HCT116 (cell line): ENCODE data around the gene CAMK2G. TPM values are rescaled to one million over a fixed set of nuclear protein-coding genes. Genes with fewer than 3 reads are reported as not detected.

Experiments
- ATAC-seq: fragments of 200-7000 bp; cut with Tn5 transposase; 2 replicates; pipeline ENCODE4 v1.9.1; 2020; ENCODE audit warnings: mild to moderate bottlenecking, moderate library complexity
- BruUV-seq: library from RNA; stranded (reverse); fragments of 400-500 nt; replicated peaks from 2 replicates; lab custom pipeline; 2021; lab: Mats Ljungman, UMichigan
- CTCF ChIA-PET: fragments of 300-600 bp; sonication (Branson Sonifier 250); formaldehyde crosslinking; loops from one replicate; lab custom pipeline; 2021; ENCODE audit warnings: antibody characterized with exemption; lab: Charles Lee
- POLR2A ChIA-PET: fragments of 300-600, 350-600 bp; sonication (Branson Sonifier 250); formaldehyde crosslinking; loops from one replicate; lab custom pipeline; 2021; ENCODE audit warnings: antibody characterized with exemption; lab: Charles Lee
- RAD21 ChIA-PET, 2 experiments: fragments of 300-600 bp; sonication (Branson Sonifier 250); formaldehyde crosslinking; loops; one replicate each; lab custom pipeline; 2023; ENCODE audit warnings: low total read pairs in 2 of 2; ENCODE audit not compliant: uncharacterized antibody in 2 of 2, unreplicated experiment in 2 of 2, low non-redundant PET in 1 of 2; lab: Charles Lee
- DNase-seq: peaks from one replicate; pipeline ENCODE4 v3.0.0-alpha.2; 2010; ENCODE audit warnings: low read depth, low spot score
- H2AFZ ChIP-seq: fragments of 200-600 bp; shearing (Covaris generic), sonication (generic); 2 replicates; pipeline ENCODE4 v1.6.1; 2017; ENCODE audit warnings: low read depth, mixed run types, mixed read lengths, antibody characterized with exemption, low read length; ENCODE audit not compliant: poor library complexity, severe bottlenecking
- H3K27ac ChIP-seq: 2 replicates; pipeline ENCODE4 v1.5.1; 2012; ENCODE audit warnings: low read depth, low read length
- H3K27me3 ChIP-seq: fragments of 200-600 bp; sonication (generic); 2 replicates; pipeline ENCODE4 v1.6.1; 2016; ENCODE audit warnings: mixed run types, low read length, mixed read lengths; ENCODE audit not compliant: insufficient read depth
- H3K36me3 ChIP-seq, 2 experiments: fragments of 200-500 bp in 1 of 2; fragments of 200-600 bp in 1 of 2; sonication (Bioruptor generic) in 1 of 2; sonication (generic) in 1 of 2; 2 replicates each; pipeline versions ENCODE4 v1.5.1 to v1.6.1; 2014 to 2016; ENCODE audit warnings: low read length in 2 of 2, inconsistent platforms in 1 of 2, mixed read lengths in 1 of 2, mixed run types in 1 of 2; ENCODE audit not compliant: insufficient read depth in 2 of 2, control insufficient read depth in 1 of 2
- H3K4me1 ChIP-seq, 2 experiments: fragments of 200-600 bp in 1 of 2; sonication (generic) in 1 of 2; 2 replicates each; pipeline versions ENCODE4 v1.5.1 to v1.6.1; 2012 to 2017; ENCODE audit warnings: low read length in 2 of 2, inconsistent platforms in 1 of 2, mild to moderate bottlenecking in 1 of 2, mixed read lengths in 1 of 2, mixed run types in 1 of 2, moderate library complexity in 1 of 2; ENCODE audit not compliant: insufficient read depth in 2 of 2, control insufficient read depth in 1 of 2
- H3K4me2 ChIP-seq: fragments of 200-600 bp; sonication (generic); 2 replicates; pipeline ENCODE4 v1.6.1; 2017; ENCODE audit warnings: mixed run types, low read length, mixed read lengths
- H3K4me3 ChIP-seq, 2 experiments: fragments of 200-600 bp in 1 of 2; sonication (generic) in 1 of 2; replicated peaks in 1 of 2; 2 replicates each; pipeline ENCODE4 v1.5.1; 2011 to 2016; ENCODE audit warnings: low read length in 2 of 2, control low read depth in 1 of 2, low read depth in 1 of 2, mild to moderate bottlenecking in 1 of 2, mixed read lengths in 1 of 2, mixed run types in 1 of 2
- H3K79me2 ChIP-seq: fragments of 200-600 bp; sonication (generic); 2 replicates; pipeline ENCODE4 v1.6.1; 2017; ENCODE audit warnings: mild to moderate bottlenecking, mixed run types, low read length, moderate library complexity, mixed read lengths; ENCODE audit not compliant: insufficient read depth
- H3K9ac ChIP-seq: fragments of 200-600 bp; sonication (generic); 2 replicates; pipeline ENCODE4 v1.6.1; 2016; ENCODE audit warnings: low read length, mixed read lengths
- H3K9me2 ChIP-seq: fragments of 200-600 bp; sonication (generic), shearing (Covaris generic); 2 replicates; pipeline ENCODE4 v1.6.1; 2017; ENCODE audit warnings: mixed run types, mild to moderate bottlenecking, moderate library complexity; ENCODE audit not compliant: insufficient read depth
- H3K9me3 ChIP-seq, 2 experiments: fragments of 200-500 bp in 1 of 2; fragments of 200-600 bp in 1 of 2; sonication (Bioruptor generic) in 1 of 2; sonication (generic) in 1 of 2; 2 replicates each; pipeline ENCODE4 v1.6.1; 2014 to 2017; ENCODE audit warnings: low read length in 2 of 2, mixed read lengths in 2 of 2, inconsistent platforms in 1 of 2, low read depth in 1 of 2, mild to moderate bottlenecking in 1 of 2, mixed run types in 1 of 2, moderate library complexity in 1 of 2; ENCODE audit not compliant: control insufficient read depth in 1 of 2, insufficient read depth in 1 of 2
- H4K20me1 ChIP-seq: fragments of 200-600 bp; sonication (generic), shearing (Covaris generic); 2 replicates; pipeline ENCODE4 v1.6.1; 2017; ENCODE audit warnings: mixed run types, mild to moderate bottlenecking, moderate library complexity; ENCODE audit not compliant: insufficient read depth
- CBX3 ChIP-seq: IDR thresholded peaks from 2 replicates; pipeline ENCODE4 v1.6.1; 2012; ENCODE audit warnings: low read depth
- CEBPB ChIP-seq: IDR thresholded peaks from 2 replicates; pipeline ENCODE4 v1.6.1; 2012; ENCODE audit warnings: low read depth
- ELF1 ChIP-seq: IDR thresholded peaks from 2 replicates; pipeline ENCODE4 v1.6.1; 2012; ENCODE audit warnings: low read depth, borderline replicate concordance
- EZH2phosphoT487 ChIP-seq: fragments of 200-600 bp; IDR thresholded peaks from 2 replicates; pipeline ENCODE4 v1.6.1; 2018; ENCODE audit warnings: antibody characterized with exemption, borderline replicate concordance
- FOSL1 ChIP-seq: IDR thresholded peaks from 2 replicates; pipeline ENCODE4 v1.6.1; 2012; ENCODE audit warnings: low read depth
- JUND ChIP-seq: IDR thresholded peaks from 2 replicates; pipeline ENCODE4 v1.6.1; 2012
- MAX ChIP-seq: IDR thresholded peaks from 2 replicates; pipeline ENCODE4 v1.6.1; 2012
- POLR2A ChIP-seq: IDR thresholded peaks from 2 replicates; pipeline ENCODE4 v1.7.0; 2011; ENCODE audit warnings: borderline replicate concordance; ENCODE audit not compliant: insufficient read depth, insufficient read length; ENCODE audit errors: extremely low read depth
- POLR2AphosphoS5 ChIP-seq: IDR thresholded peaks from 2 replicates; pipeline ENCODE4 v1.6.1; 2011; ENCODE audit warnings: mild to moderate bottlenecking, low read depth, low read length, moderate library complexity
- RAD21 ChIP-seq: IDR thresholded peaks from 2 replicates; pipeline ENCODE4 v1.6.1; 2012; ENCODE audit warnings: low read depth, mild to moderate bottlenecking
- SRF ChIP-seq: IDR thresholded peaks from 2 replicates; pipeline ENCODE4 v1.6.1; 2012; ENCODE audit warnings: low read depth
- TCF7L2 ChIP-seq: IDR thresholded peaks from 2 replicates; pipeline ENCODE4 v1.7.0; 2011; ENCODE audit warnings: borderline replicate concordance, inconsistent platforms; ENCODE audit not compliant: insufficient read depth, insufficient read length; ENCODE audit errors: extremely low read depth
- YY1 ChIP-seq: IDR thresholded peaks from 2 replicates; pipeline ENCODE4 v1.6.1; 2011; ENCODE audit warnings: low read length, low read depth, moderate library complexity, mild to moderate bottlenecking; ENCODE audit not compliant: insufficient replicate concordance; ENCODE audit errors: extremely low read depth
- ZBTB33 ChIP-seq: IDR thresholded peaks from 2 replicates; pipeline ENCODE4 v1.6.1; 2011; ENCODE audit warnings: mild to moderate bottlenecking, low read length, moderate library complexity; ENCODE audit not compliant: insufficient replicate concordance; ENCODE audit errors: extremely low read depth
- ZFX ChIP-seq: fragments of 450-650 bp; IDR thresholded peaks from 2 replicates; pipeline ENCODE4 v1.6.1; 2017
- intact Hi-C: fragments of 100-400 bp; cut with micrococcal nuclease; formaldehyde crosslinking; loops from 2 replicates; pipeline ENCODE4 v1.10.0; 2022
- total RNA-seq: library from RNA; stranded (reverse); gene quantifications from one replicate; pipeline ENCODE4 v1.2.1, GENCODE V29; 2021; ENCODE audit not compliant: unreplicated experiment
- TF ChIP-seq, protein P1 (sequence below): IDR thresholded peaks from 2 replicates; pipeline ENCODE4 v1.6.1; 2012; ENCODE audit warnings: low read depth
- TF ChIP-seq, protein P2 (sequence below), 3 experiments: fragments of 200-600 bp in 1 of 3; sonication (generic) in 1 of 3; IDR thresholded peaks in 2 of 3; conservative IDR thresholded peaks in 1 of 3; 2 replicates each; pipeline ENCODE4 v1.5.1; 2012 to 2017; ENCODE audit warnings: low read depth in 2 of 3, low read length in 2 of 3, antibody characterized with exemption in 1 of 3, borderline replicate concordance in 1 of 3, control low read depth in 1 of 3, mild to moderate bottlenecking in 1 of 3, mixed read lengths in 1 of 3, mixed run types in 1 of 3, moderate library complexity in 1 of 3; ENCODE audit not compliant: insufficient read depth in 1 of 3

Gene CAMK2G
- total RNA-seq, 1 experiment from 2014 or later: 28.3 TPM

DNA sequence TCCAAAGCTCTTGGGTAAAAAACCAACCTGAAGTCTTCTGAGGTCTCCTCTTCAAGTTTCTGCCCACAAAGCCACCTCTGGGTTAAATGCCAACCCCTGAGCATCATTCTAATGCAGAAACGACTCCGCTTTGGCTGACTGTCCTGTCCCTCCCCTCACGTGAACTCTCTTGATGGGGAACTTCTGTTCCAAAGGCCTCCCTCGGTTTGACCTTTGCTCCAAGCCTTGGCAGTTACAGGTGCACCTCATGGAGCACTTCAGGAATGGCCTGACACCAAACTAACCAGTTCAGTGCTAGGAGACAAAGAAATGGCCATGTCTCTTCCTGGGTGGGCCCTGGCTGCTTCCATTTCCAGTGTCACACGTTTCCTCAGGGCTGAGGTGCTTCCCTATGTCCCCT, 20.0 kb downstream of the CAMK2G start:
- POLR2A ChIA-PET: no interaction called here
- Histone ChIP-seq H3K9ac (no peak overlapping the region), H3K9me3 (no peaks in the 10 kb centered on the region), H4K20me1 (no peaks in the 10 kb centered on the region), H3K27me3 (no peaks in the 10 kb centered on the region), H3K4me1 (peaks cover 0 to 7% of the 10 kb centered on the region in 2 experiments; a peak in 1 of 4 replicates), H3K9me2 (no peaks in the 10 kb centered on the region), H3K4me3 (no peak overlapping the region), H3K79me2 (no peaks in the 10 kb centered on the region), H3K4me2 (no peak overlapping the region), H2AFZ (no peak overlapping the region), H3K27ac (no peak overlapping the region), H3K36me3 (peaks cover 8 to 17% of the 10 kb centered on the region in 2 experiments; a peak in 1 of 4 replicates)
- CTCF ChIA-PET: no interaction called here
- DNase-seq: no peak
- RAD21 ChIA-PET: no interaction called here
- intact Hi-C loops: no loop called here
- ATAC-seq: no peak
- no TSS peak for BruUV-seq
- TF ChIP-seq YY1 (no peak), ZBTB33 (no peak), TCF7L2 (no peak), POLR2A (no peak), ZFX (no peak), MAX (no peak), POLR2AphosphoS5 (no peak), RAD21 (no peak), JUND (no peak), SRF (no peak), ELF1 (no peak), CEBPB (no peak), FOSL1 (no peak), CBX3 (no peak), EZH2phosphoT487 (no peak)
- TF ChIP-seq, protein P1, sequence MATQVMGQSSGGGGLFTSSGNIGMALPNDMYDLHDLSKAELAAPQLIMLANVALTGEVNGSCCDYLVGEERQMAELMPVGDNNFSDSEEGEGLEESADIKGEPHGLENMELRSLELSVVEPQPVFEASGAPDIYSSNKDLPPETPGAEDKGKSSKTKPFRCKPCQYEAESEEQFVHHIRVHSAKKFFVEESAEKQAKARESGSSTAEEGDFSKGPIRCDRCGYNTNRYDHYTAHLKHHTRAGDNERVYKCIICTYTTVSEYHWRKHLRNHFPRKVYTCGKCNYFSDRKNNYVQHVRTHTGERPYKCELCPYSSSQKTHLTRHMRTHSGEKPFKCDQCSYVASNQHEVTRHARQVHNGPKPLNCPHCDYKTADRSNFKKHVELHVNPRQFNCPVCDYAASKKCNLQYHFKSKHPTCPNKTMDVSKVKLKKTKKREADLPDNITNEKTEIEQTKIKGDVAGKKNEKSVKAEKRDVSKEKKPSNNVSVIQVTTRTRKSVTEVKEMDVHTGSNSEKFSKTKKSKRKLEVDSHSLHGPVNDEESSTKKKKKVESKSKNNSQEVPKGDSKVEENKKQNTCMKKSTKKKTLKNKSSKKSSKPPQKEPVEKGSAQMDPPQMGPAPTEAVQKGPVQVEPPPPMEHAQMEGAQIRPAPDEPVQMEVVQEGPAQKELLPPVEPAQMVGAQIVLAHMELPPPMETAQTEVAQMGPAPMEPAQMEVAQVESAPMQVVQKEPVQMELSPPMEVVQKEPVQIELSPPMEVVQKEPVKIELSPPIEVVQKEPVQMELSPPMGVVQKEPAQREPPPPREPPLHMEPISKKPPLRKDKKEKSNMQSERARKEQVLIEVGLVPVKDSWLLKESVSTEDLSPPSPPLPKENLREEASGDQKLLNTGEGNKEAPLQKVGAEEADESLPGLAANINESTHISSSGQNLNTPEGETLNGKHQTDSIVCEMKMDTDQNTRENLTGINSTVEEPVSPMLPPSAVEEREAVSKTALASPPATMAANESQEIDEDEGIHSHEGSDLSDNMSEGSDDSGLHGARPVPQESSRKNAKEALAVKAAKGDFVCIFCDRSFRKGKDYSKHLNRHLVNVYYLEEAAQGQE: no peak
- TF ChIP-seq, protein P2, sequence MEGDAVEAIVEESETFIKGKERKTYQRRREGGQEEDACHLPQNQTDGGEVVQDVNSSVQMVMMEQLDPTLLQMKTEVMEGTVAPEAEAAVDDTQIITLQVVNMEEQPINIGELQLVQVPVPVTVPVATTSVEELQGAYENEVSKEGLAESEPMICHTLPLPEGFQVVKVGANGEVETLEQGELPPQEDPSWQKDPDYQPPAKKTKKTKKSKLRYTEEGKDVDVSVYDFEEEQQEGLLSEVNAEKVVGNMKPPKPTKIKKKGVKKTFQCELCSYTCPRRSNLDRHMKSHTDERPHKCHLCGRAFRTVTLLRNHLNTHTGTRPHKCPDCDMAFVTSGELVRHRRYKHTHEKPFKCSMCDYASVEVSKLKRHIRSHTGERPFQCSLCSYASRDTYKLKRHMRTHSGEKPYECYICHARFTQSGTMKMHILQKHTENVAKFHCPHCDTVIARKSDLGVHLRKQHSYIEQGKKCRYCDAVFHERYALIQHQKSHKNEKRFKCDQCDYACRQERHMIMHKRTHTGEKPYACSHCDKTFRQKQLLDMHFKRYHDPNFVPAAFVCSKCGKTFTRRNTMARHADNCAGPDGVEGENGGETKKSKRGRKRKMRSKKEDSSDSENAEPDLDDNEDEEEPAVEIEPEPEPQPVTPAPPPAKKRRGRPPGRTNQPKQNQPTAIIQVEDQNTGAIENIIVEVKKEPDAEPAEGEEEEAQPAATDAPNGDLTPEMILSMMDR (IDR thresholded peaks at IDR 0.05 in 2 of 3, conservative IDR thresholded peaks at IDR 0.05 in 1 of 3; ENCODE audit: borderline replicate concordance in 1 of 3, insufficient read depth in 1 of 3, low read depth in 2 of 3, low read length in 2 of 3): no peak
